ENCODE data around the gene LPIN1. TPM values are rescaled to one million over a fixed set of nuclear protein-coding genes. Genes with fewer than 3 reads are reported as not detected.

Gene LPIN1
- total and polyA plus RNA-seq, 7 experiments from 2014 or later, result 25.5 to 88.1 (median 70.6) TPM

- H3K4me1 Mint-ChIP-seq, result peaks cover 0 to 8% (median 5%) of the 10 kb centered on the region in 7 donors
- Histone ChIP-seq H3K4me1 (ENCODE audit: control insufficient read depth in 2 of 2, insufficient read depth in 2 of 2, low read length in 2 of 2) (no peaks in the 10 kb centered on the region), H3K27ac (ENCODE audit: low read depth, low read length) (no peak overlapping the region), H3K27me3 (ENCODE audit: control insufficient read depth in 2 of 2, insufficient read depth in 2 of 2, low read length in 2 of 2) (no peaks in the 10 kb centered on the region), H3K9me3 (ENCODE audit: control insufficient read depth in 2 of 3, low read length in 3 of 3) (no peaks in the 10 kb centered on the region), H3K36me3 (ENCODE audit: control insufficient read depth in 2 of 3, insufficient read depth in 3 of 3, low read length in 3 of 3) (peaks cover 15 to 94% (median 45%) of the 10 kb centered on the region in 3 experiments), H3K4me3 (ENCODE audit: low read length) (no peak overlapping the region)
- H3K27me3 Mint-ChIP-seq, result no peaks in the 10 kb centered on the region
- peaks cover 17 to 75% (median 34%) of the 10 kb centered on the region in 5 donors for H3K36me3 Mint-ChIP-seq
- H3K9me3 Mint-ChIP-seq, result no peaks in the 10 kb centered on the region
- DNase-seq (no peak), ATAC-seq (no peak)
- intact Hi-C loops (cut with micrococcal nuclease), result no loop called here
- CTCF ChIA-PET, result interaction anchor here (0.6 kb wide), 1 partner anchor 170 kb away, joined by 3 read pairs; no protein-coding TSS in a partner anchor
- H3K4me3 Mint-ChIP-seq, result no peak overlapping the region
- POLR2A ChIA-PET, result no interaction called here
- no peak overlapping the region for H3K27ac Mint-ChIP-seq
Observed at GRCh38 chr2:11786592-11786991, 40.2 kb downstream of the LPIN1 start.

DNA sequence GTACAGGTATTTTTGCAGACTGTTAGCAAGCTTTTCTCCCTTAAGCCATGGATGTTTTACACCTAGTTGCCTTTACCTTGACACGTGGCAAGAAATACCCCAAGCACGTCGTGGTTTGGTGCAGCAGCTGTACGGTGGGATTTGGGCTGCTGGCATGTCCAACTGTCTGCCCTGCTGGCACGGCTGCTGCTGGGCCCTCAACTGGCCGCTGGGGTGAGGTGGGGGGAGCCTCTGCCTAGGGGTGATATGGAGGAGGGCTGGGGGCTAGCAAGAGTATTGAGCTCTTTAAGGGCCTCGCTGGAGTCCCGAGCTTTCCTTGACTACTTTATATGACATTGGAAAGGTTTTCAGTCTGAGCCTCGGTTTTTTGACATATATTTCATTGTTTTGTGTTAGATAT lies 41.6 kb downstream of the LPIN1 start:
- Mint-ChIP-seq H3K4me3 (no peak overlapping the region), H3K36me3 (peaks cover 18 to 73% (median 35%) of the 10 kb centered on the region in 5 donors), H3K4me1 (peaks cover 0 to 9% (median 4%) of the 10 kb centered on the region in 7 donors), H3K27me3 (no peaks in the 10 kb centered on the region), H3K27ac (no peak overlapping the region), H3K9me3 (no peaks in the 10 kb centered on the region)
- CTCF ChIA-PET, result interaction anchor here (3.2 kb wide), 1 partner anchor 8 kb away, joined by 17 read pairs; no protein-coding TSS in a partner anchor
- DNase-seq (no peak), ATAC-seq (no peak)
- POLR2A ChIA-PET, result no interaction called here
- H3K9me3 ChIP-seq (ENCODE audit: control insufficient read depth in 2 of 3, low read length in 3 of 3), result no peaks in the 10 kb centered on the region
- H3K4me3 ChIP-seq (ENCODE audit: low read length), result no peak overlapping the region
- intact Hi-C loops (cut with micrococcal nuclease), result no loop called here
- H3K4me1 ChIP-seq (ENCODE audit: control insufficient read depth in 2 of 2, insufficient read depth in 2 of 2, low read length in 2 of 2), result no peaks in the 10 kb centered on the region
- H3K27me3 ChIP-seq (ENCODE audit: control insufficient read depth in 2 of 2, insufficient read depth in 2 of 2, low read length in 2 of 2), result no peaks in the 10 kb centered on the region
- peaks cover 21 to 94% (median 42%) of the 10 kb centered on the region in 3 experiments for H3K36me3 ChIP-seq (ENCODE audit: control insufficient read depth in 2 of 3, insufficient read depth in 3 of 3, low read length in 3 of 3)
- no peak overlapping the region for H3K27ac ChIP-seq (ENCODE audit: low read depth, low read length)

GRCh38 chr2:11788461-11789124 lies 42.2 kb downstream of the LPIN1 start:
- no peaks in the 10 kb centered on the region for H3K27me3 Mint-ChIP-seq
- Histone ChIP-seq H3K4me3 (ENCODE audit: low read length) (no peak overlapping the region), H3K27ac (ENCODE audit: low read depth, low read length) (no peak overlapping the region), H3K36me3 (ENCODE audit: control insufficient read depth in 2 of 3, insufficient read depth in 3 of 3, low read length in 3 of 3) (peaks cover 25 to 94% (median 41%) of the 10 kb centered on the region in 3 experiments), H3K27me3 (ENCODE audit: control insufficient read depth in 2 of 2, insufficient read depth in 2 of 2, low read length in 2 of 2) (no peaks in the 10 kb centered on the region), H3K9me3 (ENCODE audit: control insufficient read depth in 2 of 3, low read length in 3 of 3) (no peaks in the 10 kb centered on the region), H3K4me1 (ENCODE audit: control insufficient read depth in 2 of 2, insufficient read depth in 2 of 2, low read length in 2 of 2) (no peaks in the 10 kb centered on the region)
- peak overlapping the region in 1 of 9 donors; percentile 39 for H3K27ac Mint-ChIP-seq
- peaks cover 0 to 14% (median 5%) of the 10 kb centered on the region in 7 donors for H3K4me1 Mint-ChIP-seq
- intact Hi-C loops (cut with micrococcal nuclease), result no loop called here
- no peak for DNase-seq
- ChIA-PET CTCF (interaction anchor here (3.2 kb wide), 1 partner anchor 9 kb away, joined by 17 read pairs; no protein-coding TSS in a partner anchor), POLR2A (no interaction called here)
- no peak overlapping the region for H3K4me3 Mint-ChIP-seq
- ATAC-seq, result no peak
- H3K9me3 Mint-ChIP-seq, result no peaks in the 10 kb centered on the region
- H3K36me3 Mint-ChIP-seq, result peaks cover 23 to 75% (median 40%) of the 10 kb centered on the region in 5 donors

DNA sequence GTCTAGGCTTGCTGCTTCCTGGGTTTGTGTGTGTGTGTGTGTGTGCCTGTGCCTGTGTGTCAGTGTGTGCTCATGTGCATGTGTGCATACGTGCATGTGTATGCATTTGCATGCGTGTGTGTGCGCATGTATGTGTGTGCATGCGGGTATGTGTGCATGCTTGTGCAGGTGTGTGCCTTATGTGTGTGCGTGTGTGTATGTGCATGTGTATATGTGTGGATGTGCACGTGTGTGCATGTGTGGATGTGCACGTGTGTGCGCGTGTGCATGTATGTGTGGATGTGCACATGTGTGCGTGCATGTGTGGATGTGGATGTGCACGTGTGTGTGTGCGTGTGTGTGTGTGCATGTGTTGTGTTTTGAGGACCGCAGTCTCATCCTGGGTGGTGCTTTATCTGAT lies 42.8 kb downstream of the LPIN1 start:
- Mint-ChIP-seq H3K27ac (peak overlapping the region in 2 of 9 donors; percentile 47 to 84), H3K9me3 (no peaks in the 10 kb centered on the region), H3K4me3 (no peak overlapping the region), H3K27me3 (no peaks in the 10 kb centered on the region), H3K36me3 (peaks cover 25 to 76% (median 43%) of the 10 kb centered on the region in 5 donors), H3K4me1 (peaks cover 0 to 14% (median 5%) of the 10 kb centered on the region in 7 donors)
- intact Hi-C loops (cut with micrococcal nuclease), result no loop called here
- H3K4me1 ChIP-seq (ENCODE audit: control insufficient read depth in 2 of 2, insufficient read depth in 2 of 2, low read length in 2 of 2), result no peaks in the 10 kb centered on the region
- peaks cover 28 to 93% (median 40%) of the 10 kb centered on the region in 3 experiments for H3K36me3 ChIP-seq (ENCODE audit: control insufficient read depth in 2 of 3, insufficient read depth in 3 of 3, low read length in 3 of 3)
- ChIA-PET POLR2A (no interaction called here), CTCF (interaction anchor here (3.2 kb wide), 1 partner anchor 9 kb away, joined by 17 read pairs; no protein-coding TSS in a partner anchor)
- ATAC-seq, result no peak
- H3K9me3 ChIP-seq (ENCODE audit: control insufficient read depth in 2 of 3, low read length in 3 of 3), result no peaks in the 10 kb centered on the region
- H3K27me3 ChIP-seq (ENCODE audit: control insufficient read depth in 2 of 2, insufficient read depth in 2 of 2, low read length in 2 of 2), result no peaks in the 10 kb centered on the region
- no peak for DNase-seq
- H3K4me3 ChIP-seq (ENCODE audit: low read length), result no peak overlapping the region
- no peak overlapping the region for H3K27ac ChIP-seq (ENCODE audit: low read depth, low read length)

- intact Hi-C loops (cut with micrococcal nuclease), result no loop called here
- H3K4me1 ChIP-seq (ENCODE audit: control insufficient read depth in 2 of 2, insufficient read depth in 2 of 2, low read length in 2 of 2), result no peaks in the 10 kb centered on the region
- H3K27me3 ChIP-seq (ENCODE audit: control insufficient read depth in 2 of 2, insufficient read depth in 2 of 2, low read length in 2 of 2), result no peaks in the 10 kb centered on the region
- Mint-ChIP-seq H3K4me3 (no peak overlapping the region), H3K27me3 (no peaks in the 10 kb centered on the region), H3K36me3 (peaks cover 29 to 81% (median 48%) of the 10 kb centered on the region in 5 donors), H3K4me1 (peaks cover 0 to 14% (median 5%) of the 10 kb centered on the region in 7 donors), H3K27ac (no peak overlapping the region), H3K9me3 (no peaks in the 10 kb centered on the region)
- ChIA-PET POLR2A (interaction anchor here (0.8 to 1.3 kb wide), 2 partner anchors 11 to 298 kb away, joined by 3 read pairs; no protein-coding TSS in a partner anchor), CTCF (interaction anchor here (3.2 kb wide), 1 partner anchor 10 kb away, joined by 17 read pairs; no protein-coding TSS in a partner anchor)
- no peak overlapping the region for H3K4me3 ChIP-seq (ENCODE audit: low read length)
- no peak overlapping the region for H3K27ac ChIP-seq (ENCODE audit: low read depth, low read length)
- DNase-seq (no peak), ATAC-seq (no peak)
- no peaks in the 10 kb centered on the region for H3K9me3 ChIP-seq (ENCODE audit: control insufficient read depth in 2 of 3, low read length in 3 of 3)
- H3K36me3 ChIP-seq (ENCODE audit: control insufficient read depth in 2 of 3, insufficient read depth in 3 of 3, low read length in 3 of 3), result peaks cover 28 to 93% (median 37%) of the 10 kb centered on the region in 3 experiments
Observed at GRCh38 chr2:11790228-11790627, 43.8 kb downstream of the LPIN1 start.

DNA sequence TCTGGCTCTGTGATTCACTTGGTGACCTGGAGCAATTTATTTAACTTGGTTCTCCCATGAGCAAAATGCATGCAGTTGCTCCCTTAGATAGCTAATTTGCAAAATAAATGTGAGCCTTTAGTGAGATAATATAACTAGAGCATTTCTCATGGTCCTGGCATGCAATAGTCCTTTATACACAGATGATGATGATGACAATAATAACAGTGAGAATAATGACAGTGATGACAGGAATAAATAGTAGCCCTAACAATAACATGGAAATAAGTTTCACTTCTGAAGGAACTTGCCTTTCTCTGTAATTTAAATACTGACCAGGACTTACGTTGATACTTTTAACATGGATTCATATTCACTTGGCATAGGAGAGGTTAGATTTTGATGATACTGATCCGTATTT lies 49.2 kb downstream of the LPIN1 start:
- Histone ChIP-seq H3K4me3 (ENCODE audit: low read length) (no peak overlapping the region), H3K27ac (ENCODE audit: low read depth, low read length) (no peak overlapping the region), H3K36me3 (ENCODE audit: control insufficient read depth in 2 of 3, insufficient read depth in 3 of 3, low read length in 3 of 3) (peaks cover 11 to 95% (median 28%) of the 10 kb centered on the region in 3 experiments), H3K4me1 (ENCODE audit: control insufficient read depth in 2 of 2, insufficient read depth in 2 of 2, low read length in 2 of 2) (no peaks in the 10 kb centered on the region), H3K9me3 (ENCODE audit: control insufficient read depth in 2 of 3, low read length in 3 of 3) (no peaks in the 10 kb centered on the region), H3K27me3 (ENCODE audit: control insufficient read depth in 2 of 2, insufficient read depth in 2 of 2, low read length in 2 of 2) (no peaks in the 10 kb centered on the region)
- Mint-ChIP-seq H3K9me3 (no peaks in the 10 kb centered on the region), H3K27ac (peak overlapping the region in 1 of 9 donors; percentile 51), H3K4me1 (peaks cover 0 to 9% (median 0%) of the 10 kb centered on the region in 7 donors), H3K36me3 (peaks cover 34 to 90% (median 55%) of the 10 kb centered on the region in 5 donors), H3K4me3 (no peak overlapping the region), H3K27me3 (no peaks in the 10 kb centered on the region)
- CTCF ChIA-PET, result no interaction called here
- intact Hi-C loops (cut with micrococcal nuclease), result no loop called here
- DNase-seq (no peak), ATAC-seq (no peak)
- POLR2A ChIA-PET, result no interaction called here
